Activated T-helper 1 cell treated with anti-CD3 and anti-CD28 coated beads, Interleukin-12 subunit alpha, Interleukin-12 subunit beta, Interleukin-2, Interleukin-4 antibody, amounts not matched to agents 30 ng/mL and 10 ng/mL and 1 ng/mL, durations not matched to agents 14 hours and 24 hours and 36 hours (primary cell): ENCODE results near the gene TMEM101. TPM values are rescaled to one million over a fixed set of nuclear protein-coding genes. Genes with fewer than 3 reads are reported as not detected.

Source experiments
- DNase-seq: peaks from one replicate; pipeline ENCODE4 v3.0.0; 2021; ENCODE audit warnings: low spot score
- H3K27ac Mint-ChIP-seq: one replicate; pipeline ENCODE4 v1.8.0; 2021; ENCODE audit warnings: mild to moderate bottlenecking, mixed read lengths
- H3K27me3 Mint-ChIP-seq: one replicate; pipeline ENCODE4 v1.8.0; 2022; ENCODE audit warnings: mild to moderate bottlenecking, moderate library complexity, mixed read lengths; ENCODE audit not compliant: insufficient read depth
- H3K36me3 Mint-ChIP-seq: one replicate; pipeline ENCODE4 v1.8.0; 2021; ENCODE audit warnings: low read depth, mixed read lengths
- H3K4me1 Mint-ChIP-seq: one replicate; pipeline ENCODE4 v1.8.0; 2021; ENCODE audit warnings: low read depth, mixed read lengths
- H3K4me3 Mint-ChIP-seq: one replicate; pipeline ENCODE4 v1.8.0; 2021; ENCODE audit warnings: mild to moderate bottlenecking, moderate library complexity, mixed read lengths
- H3K9me3 Mint-ChIP-seq: one replicate; pipeline ENCODE4 v1.8.0; 2021; ENCODE audit warnings: mixed read lengths
- intact Hi-C: fragments of 100-400 bp; cut with micrococcal nuclease; formaldehyde crosslinking; loops from one replicate; pipeline ENCODE4 v1.15.1; 2024
- total RNA-seq: library from RNA; stranded (reverse); gene quantifications from 2 replicates; pipeline ENCODE4 v1.2.3, GENCODE V29; 2022

Gene TMEM101
- total RNA-seq, 1 donor from 2014 or later = 32.8 TPM

GRCh38 chr17:43987131-43988021 lies 27.4 kb downstream of the TMEM101 start:
- Mint-ChIP-seq H3K27ac (no peak overlapping the region), H3K27me3 (peaks cover 51% of the 10 kb centered on the region), H3K4me1 (no peaks in the 10 kb centered on the region), H3K36me3 (no peaks in the 10 kb centered on the region), H3K4me3 (no peak overlapping the region), H3K9me3 (no peaks in the 10 kb centered on the region)
- DNase-seq = no peak
- intact Hi-C loops = no loop called here

- H3K27me3 Mint-ChIP-seq = peaks cover 61% of the 10 kb centered on the region
- H3K27ac Mint-ChIP-seq = no peak overlapping the region
- H3K4me1 Mint-ChIP-seq = no peaks in the 10 kb centered on the region
- H3K9me3 Mint-ChIP-seq = no peaks in the 10 kb centered on the region
- H3K36me3 Mint-ChIP-seq = no peaks in the 10 kb centered on the region
- no peak for DNase-seq
- H3K4me3 Mint-ChIP-seq = no peak overlapping the region
- intact Hi-C loops = no loop called here
Measured at GRCh38 chr17:43986225-43986981, 28.4 kb downstream of the TMEM101 start.

- H3K27ac Mint-ChIP-seq = no peak overlapping the region
- intact Hi-C loops = no loop called here
- H3K4me1 Mint-ChIP-seq = no peaks in the 10 kb centered on the region
- H3K4me3 Mint-ChIP-seq = no peak overlapping the region
- H3K9me3 Mint-ChIP-seq = no peaks in the 10 kb centered on the region
- peaks cover 70% of the 10 kb centered on the region for H3K27me3 Mint-ChIP-seq
- no peaks in the 10 kb centered on the region for H3K36me3 Mint-ChIP-seq
- no peak for DNase-seq
Measured at GRCh38 chr17:43984521-43984920, 30.2 kb downstream of the TMEM101 start.

- no peak for DNase-seq
- Mint-ChIP-seq H3K4me3 (no peak overlapping the region), H3K9me3 (no peaks in the 10 kb centered on the region), H3K27ac (no peak overlapping the region), H3K27me3 (peaks cover 76% of the 10 kb centered on the region), H3K4me1 (no peaks in the 10 kb centered on the region), H3K36me3 (no peaks in the 10 kb centered on the region)
- intact Hi-C loops = no loop called here
Measured at GRCh38 chr17:43983515-43984411, 31.0 kb downstream of the TMEM101 start.

- H3K27me3 Mint-ChIP-seq = peaks cover 80% of the 10 kb centered on the region
- H3K36me3 Mint-ChIP-seq = no peaks in the 10 kb centered on the region
- intact Hi-C loops = no loop called here
- H3K4me3 Mint-ChIP-seq = peak overlapping the region; percentile 45
- H3K9me3 Mint-ChIP-seq = no peaks in the 10 kb centered on the region
- no peak overlapping the region for H3K27ac Mint-ChIP-seq
- H3K4me1 Mint-ChIP-seq = no peaks in the 10 kb centered on the region
- DNase-seq = no peak
Measured at GRCh38 chr17:43983196-43983514, 31.6 kb downstream of the TMEM101 start.

- intact Hi-C loops = no loop called here
- Mint-ChIP-seq H3K27me3 (peaks cover 75% of the 10 kb centered on the region), H3K4me1 (no peaks in the 10 kb centered on the region), H3K4me3 (no peak overlapping the region), H3K9me3 (no peaks in the 10 kb centered on the region), H3K27ac (no peak overlapping the region), H3K36me3 (no peaks in the 10 kb centered on the region)
- DNase-seq = no peak
Measured at GRCh38 chr17:43982171-43982570, 32.6 kb downstream of the TMEM101 start.

- intact Hi-C loops = no loop called here
- H3K4me3 Mint-ChIP-seq = no peak overlapping the region
- H3K27me3 Mint-ChIP-seq = peaks cover 61% of the 10 kb centered on the region
- no peaks in the 10 kb centered on the region for H3K36me3 Mint-ChIP-seq
- no peaks in the 10 kb centered on the region for H3K9me3 Mint-ChIP-seq
- DNase-seq = no peak
- no peaks in the 10 kb centered on the region for H3K4me1 Mint-ChIP-seq
- no peak overlapping the region for H3K27ac Mint-ChIP-seq
Measured at GRCh38 chr17:43979671-43980070, 35.1 kb downstream of the TMEM101 start.

GRCh38 chr17:43979011-43979410 lies 35.8 kb downstream of the TMEM101 start:
- no peaks in the 10 kb centered on the region for H3K36me3 Mint-ChIP-seq
- no peaks in the 10 kb centered on the region for H3K9me3 Mint-ChIP-seq
- DNase-seq = no peak
- no peaks in the 10 kb centered on the region for H3K4me1 Mint-ChIP-seq
- no peak overlapping the region for H3K27ac Mint-ChIP-seq
- no peak overlapping the region for H3K4me3 Mint-ChIP-seq
- H3K27me3 Mint-ChIP-seq = peaks cover 58% of the 10 kb centered on the region
- intact Hi-C loops = no loop called here

GRCh38 chr17:43978078-43978477 lies 36.7 kb downstream of the TMEM101 start:
- Mint-ChIP-seq H3K9me3 (no peaks in the 10 kb centered on the region), H3K27me3 (peaks cover 53% of the 10 kb centered on the region)

GRCh38 chr17:43976963-43977837 lies 37.6 kb downstream of the TMEM101 start:
- H3K27ac Mint-ChIP-seq = no peak overlapping the region
- no peak overlapping the region for H3K4me3 Mint-ChIP-seq
- H3K36me3 Mint-ChIP-seq = no peaks in the 10 kb centered on the region
- no peaks in the 10 kb centered on the region for H3K4me1 Mint-ChIP-seq
- no peak for DNase-seq
- no peaks in the 10 kb centered on the region for H3K9me3 Mint-ChIP-seq
- peaks cover 44% of the 10 kb centered on the region for H3K27me3 Mint-ChIP-seq
- intact Hi-C loops = no loop called here

More at GRCh38 chr17:43978078-43978477, 36.7 kb downstream of the TMEM101 start:
- no peak overlapping the region for H3K4me3 Mint-ChIP-seq
- no peak for DNase-seq
- no peak overlapping the region for H3K27ac Mint-ChIP-seq
- intact Hi-C loops = no loop called here
- H3K4me1 Mint-ChIP-seq = no peaks in the 10 kb centered on the region
- H3K36me3 Mint-ChIP-seq = no peaks in the 10 kb centered on the region

GRCh38 chr17:43975898-43976297 lies 38.9 kb downstream of the TMEM101 start:
- no peaks in the 10 kb centered on the region for H3K36me3 Mint-ChIP-seq
- H3K4me3 Mint-ChIP-seq = no peak overlapping the region
- no peaks in the 10 kb centered on the region for H3K9me3 Mint-ChIP-seq
- H3K4me1 Mint-ChIP-seq = no peaks in the 10 kb centered on the region
- intact Hi-C loops = no loop called here
- DNase-seq = no peak
- H3K27me3 Mint-ChIP-seq = peaks cover 36% of the 10 kb centered on the region
- no peak overlapping the region for H3K27ac Mint-ChIP-seq
